Adipose tissue (tissue), 3 donors: Measurements from ENCODE around the gene DHRSX. TPM values are rescaled to one million over a fixed set of nuclear protein-coding genes. Genes with fewer than 3 reads are reported as not detected.

Experiments used
- H3K27ac ChIP-seq: one replicate; pipeline ENCODE4 v1.5.1; 2013; ENCODE audit warnings: low read depth, low read length
- WGBS, 3 donors: extraction: QIAGEN DNeasy Blood & Tissue Kit; methylation state at CpG; one replicate each; pipeline ENCODE4 v1.1.7; 2013; 5-methylcytosine and 5-hydroxymethylcytosine counted together
- polyA plus RNA-seq, 3 donors: library from polyadenylated mRNA; stranded (reverse); fragments of 200-250 nt; gene quantifications; one replicate each; pipeline ENCODE4 v1.2.3, GENCODE V29; 2013
- donor health status: healthy with polysubstance abuse.
- donor health status: Bipolar disorder and iron deficiency.
- donor health status: healthy.

DHRSX gene
- polyA plus RNA-seq, 3 donors: 9.0 to 22.4 (median 16.5) TPM

GRCh38 chrX:2449135-2449886 lies 51.5 kb downstream of the DHRSX start:
- 89 to 94% (median 94%) methylated on average over 12 to 13 of the region's 13 CpGs for WGBS, 3 donors
- no peak overlapping the region for H3K27ac ChIP-seq

- 97 to 100% (median 98%) methylated on average over 1 to 2 of the region's 2 CpGs for WGBS, 3 donors
Measured at GRCh38 chrX:2447484-2447883, 53.3 kb downstream of the DHRSX start.

GRCh38 chrX:2446815-2447214 lies 54.0 kb downstream of the DHRSX start:
- H3K27ac ChIP-seq: no peak overlapping the region
- 96 to 98% (median 97%) methylated on average over 14 of the region's 14 CpGs for WGBS, 3 donors

More at GRCh38 chrX:2447484-2447883, 53.3 kb downstream of the DHRSX start:
- H3K27ac ChIP-seq: no peak overlapping the region

GRCh38 chrX:2445662-2446623 lies 54.8 kb downstream of the DHRSX start:
- WGBS, 3 donors: 90 to 95% (median 94%) methylated on average over 31 of the region's 31 CpGs
- H3K27ac ChIP-seq: no peak overlapping the region

- H3K27ac ChIP-seq: no peak overlapping the region
- WGBS, 3 donors: 68 to 89% (median 87%) methylated on average over 7 of the region's 7 CpGs
Measured at GRCh38 chrX:2442694-2443093, 58.1 kb downstream of the DHRSX start.

GRCh38 chrX:2441466-2441865 lies 59.3 kb downstream of the DHRSX start:
- no peak overlapping the region for H3K27ac ChIP-seq
- 97 to 98% (median 97%) methylated on average over 5 of the region's 5 CpGs for WGBS, 3 donors

GRCh38 chrX:2439613-2440012 lies 61.2 kb downstream of the DHRSX start:
- H3K27ac ChIP-seq: no peak overlapping the region
- 86 to 98% (median 93%) methylated on average over 8 of the region's 8 CpGs for WGBS, 3 donors

- 90 to 100% (median 90%) methylated on average over 2 of the region's 2 CpGs for WGBS, 3 donors
- H3K27ac ChIP-seq: no peak overlapping the region
Measured at GRCh38 chrX:2435465-2435864, 65.3 kb downstream of the DHRSX start.

- no peak overlapping the region for H3K27ac ChIP-seq
- 79 to 92% (median 86%) methylated on average over 12 of the region's 12 CpGs for WGBS, 3 donors
Measured at GRCh38 chrX:2434270-2435163, 66.3 kb downstream of the DHRSX start.

GRCh38 chrX:2432298-2432863 lies 68.4 kb downstream of the DHRSX start:
- WGBS, 3 donors: 70 to 87% (median 81%) methylated on average over 11 of the region's 11 CpGs
- no peak overlapping the region for H3K27ac ChIP-seq

GRCh38 chrX:2430265-2430825 lies 70.4 kb downstream of the DHRSX start:
- WGBS, 3 donors: 64 to 91% (median 71%) methylated on average over 13 of the region's 13 CpGs

GRCh38 chrX:2427737-2428136 lies 73.0 kb downstream of the DHRSX start:
- 97 to 99% (median 98%) methylated on average over 5 of the region's 5 CpGs for WGBS, 3 donors
- H3K27ac ChIP-seq: no peak overlapping the region

More at GRCh38 chrX:2430265-2430825, 70.4 kb downstream of the DHRSX start:
- H3K27ac ChIP-seq: no peak overlapping the region

GRCh38 chrX:2427147-2427546 lies 73.6 kb downstream of the DHRSX start:
- no peak overlapping the region for H3K27ac ChIP-seq
- WGBS, 3 donors: 79 to 83% (median 83%) methylated on average over 7 of the region's 7 CpGs

- no peak overlapping the region for H3K27ac ChIP-seq
Measured at GRCh38 chrX:2426289-2426882, 74.4 kb downstream of the DHRSX start.

GRCh38 chrX:2425286-2426071 lies 75.3 kb downstream of the DHRSX start:
- 91 to 93% (median 92%) methylated on average over 13 of the region's 13 CpGs for WGBS, 3 donors
- H3K27ac ChIP-seq: no peak overlapping the region

GRCh38 chrX:2424317-2424716 lies 76.5 kb downstream of the DHRSX start:
- no peak overlapping the region for H3K27ac ChIP-seq
- 79 to 93% (median 84%) methylated on average over 2 of the region's 2 CpGs for WGBS, 3 donors

GRCh38 chrX:2423899-2424298 lies 76.9 kb downstream of the DHRSX start:
- 68 to 96% (median 86%) methylated on average over 4 of the region's 4 CpGs for WGBS, 3 donors

More at GRCh38 chrX:2423899-2424298, 76.9 kb downstream of the DHRSX start:
- no peak overlapping the region for H3K27ac ChIP-seq
